HG03575 (cell line): ENCODE data around the gene SH2B3.
"Not testable (repeated sequence)": the region's sequence is repeated elsewhere in the genome, so short reads cannot be mapped to it uniquely, and the experiment has no call there.

Experiments
- ATAC-seq: cut with Tn5 transposase; IDR thresholded peaks from one replicate; pipeline ENCODE4 v1.9.1; 2021; ENCODE audit not compliant: unreplicated experiment, insufficient number of reproducible peaks, low FRiP score; ENCODE audit errors: extremely low read depth

SH2B3 gene

DNA sequence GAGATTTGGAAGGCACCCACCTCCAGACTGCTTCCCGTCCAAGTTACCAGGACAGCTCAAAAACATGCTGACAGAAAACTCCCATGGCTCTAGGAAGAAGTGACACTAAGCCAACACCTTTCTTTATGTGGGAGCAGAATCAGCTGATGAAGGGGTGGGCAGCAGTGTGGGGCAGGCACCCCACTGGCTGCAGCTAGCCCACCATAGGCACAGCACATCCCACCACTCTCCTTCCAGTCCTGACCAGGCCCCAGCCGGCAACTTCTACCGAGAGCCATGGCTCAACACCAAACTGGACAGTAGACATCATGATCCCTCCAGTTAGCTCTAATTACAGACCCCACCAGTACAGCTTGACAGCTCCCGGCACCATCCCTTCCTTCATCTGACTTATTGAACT is 45.0 kb downstream of the SH2B3 start:
- no peak for ATAC-seq

DNA sequence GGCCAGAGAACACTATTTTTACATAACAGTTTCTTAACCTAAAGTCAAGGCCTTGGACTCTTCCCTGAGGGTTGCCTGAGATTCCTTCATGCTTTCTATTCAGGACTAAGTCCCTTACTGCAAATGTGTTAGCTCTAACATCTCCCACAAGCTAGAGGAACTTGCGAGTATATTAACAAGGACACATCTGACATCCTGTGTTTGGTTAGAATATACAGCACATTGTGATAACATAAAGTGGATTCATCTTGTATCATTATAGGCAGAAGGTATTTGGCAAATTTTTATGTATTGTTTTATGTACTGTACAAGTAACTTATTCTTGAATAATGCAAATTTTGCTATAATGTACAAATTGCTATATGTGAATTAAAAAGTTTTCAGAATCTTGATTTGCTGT is 45.5 kb downstream of the SH2B3 start:
- no peak for ATAC-seq

DNA sequence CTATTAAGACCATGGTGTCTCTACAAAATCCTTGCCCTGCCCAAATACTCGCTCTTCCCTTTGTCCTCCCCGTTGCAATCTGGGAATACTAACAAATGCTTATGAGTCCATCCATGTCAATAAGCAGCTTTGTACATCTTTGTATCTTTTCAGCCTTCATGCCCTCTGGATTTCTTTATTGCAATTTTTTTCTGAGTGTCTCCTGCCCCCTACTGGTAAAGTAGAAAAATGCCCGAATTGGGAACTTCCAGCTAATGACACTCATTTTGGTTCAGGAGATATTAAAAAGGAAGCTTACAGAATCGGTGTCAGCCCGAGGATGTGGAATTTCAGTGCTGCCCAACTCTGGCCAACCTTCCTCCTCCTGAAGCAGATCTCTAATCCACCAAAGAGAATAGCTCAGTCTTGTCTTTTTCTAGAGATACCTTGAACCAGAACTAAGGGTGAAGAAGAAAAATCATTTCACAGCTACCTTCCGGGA is 46.0 kb downstream of the SH2B3 start:
- ATAC-seq, result no peak

DNA sequence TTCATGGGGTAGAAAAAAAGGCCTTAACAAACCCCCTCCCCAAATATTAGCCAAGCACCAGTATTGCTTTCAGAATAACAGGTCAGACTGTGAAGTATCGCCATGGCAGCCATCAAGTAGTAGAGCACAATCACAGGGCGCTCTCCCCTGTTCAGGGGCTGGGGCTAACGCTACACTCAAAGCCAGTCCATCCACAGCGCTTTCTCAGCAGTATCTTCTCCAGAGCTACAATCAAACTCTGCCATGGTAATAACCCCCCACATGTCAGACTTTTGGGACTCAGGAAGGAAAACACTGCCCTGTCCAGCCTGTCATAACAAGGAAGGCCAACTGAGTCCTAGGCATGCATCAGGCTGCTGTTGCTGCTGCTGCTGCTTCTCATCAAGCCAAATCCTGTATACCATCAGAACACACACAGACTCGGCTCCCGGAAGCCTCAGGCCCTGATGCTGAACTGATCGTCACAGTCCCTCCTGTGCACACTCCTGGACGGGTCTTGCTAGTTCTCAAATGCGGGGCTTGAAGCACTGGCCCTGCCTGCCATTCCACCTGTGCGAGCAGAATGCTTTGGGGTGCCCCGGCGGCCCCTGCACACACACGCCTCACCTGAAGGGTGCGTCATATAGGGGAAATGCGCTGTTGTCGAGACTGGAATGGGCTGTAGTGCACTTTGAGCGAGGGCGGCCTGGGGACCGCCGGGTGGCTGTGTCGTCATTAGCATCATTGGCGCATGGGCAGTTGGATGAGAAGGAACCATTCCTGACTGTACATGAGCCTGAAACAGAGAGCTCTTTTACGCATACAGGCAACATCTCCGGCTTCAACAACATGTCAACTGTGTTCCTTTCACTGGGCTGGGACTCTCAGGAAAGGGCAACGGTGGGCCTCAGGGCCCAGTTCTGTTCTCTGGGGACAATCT is 47.6 kb downstream of the SH2B3 start:
- ATAC-seq, result no peak

DNA sequence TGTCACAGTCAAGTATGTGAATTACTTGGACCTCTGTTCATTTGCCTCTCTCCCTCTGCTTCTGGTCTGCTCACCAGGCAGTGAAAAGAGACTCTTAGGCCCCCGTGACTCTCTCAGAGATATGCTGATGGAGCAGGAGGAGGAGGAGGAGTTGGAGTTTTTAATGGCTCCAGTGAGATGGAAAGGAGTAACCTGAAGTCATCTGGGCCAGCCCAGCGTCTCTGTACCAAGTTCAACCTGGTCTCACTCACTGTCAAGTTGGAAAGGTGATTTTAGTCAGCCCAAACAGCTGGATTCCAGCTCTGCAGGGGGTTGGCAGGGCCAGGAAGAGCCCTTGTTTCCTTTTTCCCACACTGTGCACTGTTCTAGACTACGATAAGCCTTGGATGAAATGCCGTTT is 48.6 kb downstream of the SH2B3 start:
- ATAC-seq, result no peak

GRCh38 chr12:111454716-111455447 is 49.2 kb downstream of the SH2B3 start:
- ATAC-seq, result no peak

- ATAC-seq, result no peak
These were observed 50.0 kb downstream of the SH2B3 start for GRCh38 chr12:111455448-111456320.

DNA sequence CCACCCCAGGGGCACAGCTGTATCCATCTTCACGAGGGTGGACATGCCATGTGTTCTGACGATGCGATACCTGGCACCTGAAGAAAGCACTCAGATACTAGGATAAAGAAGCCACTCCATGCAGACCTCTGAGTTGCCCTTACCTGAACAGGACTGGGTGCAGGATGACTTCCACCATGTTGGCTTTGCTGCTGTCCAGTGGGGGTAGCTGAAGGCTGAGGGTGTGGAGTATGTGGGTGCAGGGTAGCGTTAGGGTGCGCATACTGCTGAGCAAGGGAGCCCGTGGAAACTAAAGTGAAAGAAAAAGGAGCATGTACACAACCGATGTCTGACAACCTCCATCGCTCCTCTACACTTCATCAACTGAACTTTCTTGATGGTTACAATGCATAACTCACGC is 51.3 kb downstream of the SH2B3 start:
- no peak for ATAC-seq

DNA sequence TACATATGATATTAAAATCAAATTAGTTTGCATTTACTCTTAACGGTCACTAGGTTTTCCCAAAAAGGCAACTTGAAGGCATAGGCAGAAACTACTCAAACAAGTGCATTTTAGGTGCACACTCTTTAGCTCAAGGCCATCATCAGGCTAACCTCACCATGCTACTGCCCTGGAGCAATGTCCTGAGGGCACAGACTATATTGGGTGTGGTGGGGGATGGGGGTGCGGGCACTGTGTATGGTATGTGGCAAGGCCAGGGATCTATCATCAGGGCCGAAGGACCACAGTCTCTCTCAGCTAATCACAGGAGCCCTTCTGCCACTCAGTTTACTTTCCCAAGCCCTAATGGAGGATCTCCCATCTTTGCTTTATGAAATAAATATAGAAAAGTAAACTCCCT is 51.9 kb downstream of the SH2B3 start:
- no peak for ATAC-seq

DNA sequence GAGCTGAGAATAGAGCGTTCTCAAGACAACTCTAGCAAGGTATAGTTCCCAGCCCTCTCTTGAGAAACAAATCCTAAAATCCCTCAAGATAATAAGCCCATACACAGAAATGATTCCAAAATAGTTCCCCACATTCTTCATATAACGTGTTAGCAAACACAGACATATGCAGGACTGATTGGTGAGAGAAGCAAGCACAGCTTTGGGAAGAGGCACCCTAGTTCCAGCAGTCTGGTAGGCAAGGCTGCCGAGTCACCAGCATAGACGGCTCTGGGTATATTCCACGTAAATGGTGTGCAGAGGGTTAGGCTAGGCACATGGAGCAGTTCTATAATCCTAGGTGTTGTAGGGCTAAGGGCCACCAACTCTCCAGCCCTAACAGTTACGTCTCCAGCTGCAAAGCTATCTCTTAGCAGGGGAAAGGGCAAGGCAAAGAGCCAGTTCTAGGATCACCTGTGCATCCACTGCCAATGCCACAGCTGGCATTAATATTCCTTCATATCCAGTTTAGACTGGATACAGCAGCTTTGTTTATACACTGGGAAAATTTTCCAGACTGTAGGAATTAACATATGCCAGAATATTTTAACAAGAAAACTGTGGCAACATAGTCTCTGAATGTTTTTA is 52.9 kb downstream of the SH2B3 start:
- ATAC-seq, result no peak

GRCh38 chr12:111460111-111460510 is 54.4 kb downstream of the SH2B3 start:
- ATAC-seq, result not testable (repeated sequence)

DNA sequence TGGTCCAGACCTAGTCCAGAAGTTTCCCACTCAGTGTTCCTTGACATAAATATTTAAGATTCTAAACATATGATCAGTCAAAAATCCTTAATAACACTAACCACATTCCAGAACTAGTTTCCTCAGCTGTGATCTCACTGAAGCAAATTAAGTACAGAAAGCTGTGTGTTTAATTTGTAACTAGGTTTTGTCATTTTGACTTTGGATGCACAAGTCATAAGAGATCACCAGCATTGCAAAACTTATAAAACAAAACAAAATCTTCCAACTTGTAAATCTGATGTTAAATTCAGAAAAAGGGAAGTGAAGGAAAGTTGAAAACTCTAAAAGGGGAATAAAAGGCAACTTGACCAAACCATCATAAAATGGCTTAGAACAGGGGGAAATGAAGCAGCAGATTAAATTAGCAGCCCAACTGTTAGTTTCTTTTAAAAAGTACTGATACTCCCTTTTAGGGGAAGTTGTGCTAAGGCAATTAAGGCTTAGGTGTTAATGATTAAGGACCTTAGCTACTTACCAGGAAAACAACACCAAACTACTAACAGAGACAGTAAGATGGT is 56.6 kb downstream of the SH2B3 start:
- no peak for ATAC-seq

GRCh38 chr12:111467092-111467856 is 61.6 kb downstream of the SH2B3 start:
- ATAC-seq, result no peak

GRCh38 chr12:111467857-111468241 is 62.1 kb downstream of the SH2B3 start:
- ATAC-seq, result no peak

- ATAC-seq, result no peak
These were observed 63.7 kb downstream of the SH2B3 start for GRCh38 chr12:111469401-111469800.

DNA sequence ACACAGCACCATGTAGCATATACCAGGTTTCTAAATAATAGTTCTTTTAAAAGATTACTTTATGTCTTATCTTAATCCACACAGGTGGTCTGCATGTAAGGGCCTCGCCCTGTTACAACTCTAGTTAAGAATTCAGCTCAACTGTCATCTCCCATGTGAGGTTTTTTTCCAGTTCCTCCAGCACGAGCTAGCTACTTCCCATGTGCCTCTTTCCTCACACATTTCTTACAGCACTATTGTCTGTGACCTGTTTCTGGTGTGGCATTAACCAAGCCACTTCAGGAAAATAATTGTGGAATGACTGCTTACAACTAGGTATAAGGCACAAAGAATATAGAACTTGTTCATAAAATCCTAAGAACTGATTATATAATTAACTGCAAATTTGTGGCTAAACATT is 65.5 kb downstream of the SH2B3 start:
- ATAC-seq, result no peak

GRCh38 chr12:111482462-111482861 is 76.7 kb downstream of the SH2B3 start:
- no peak for ATAC-seq

DNA sequence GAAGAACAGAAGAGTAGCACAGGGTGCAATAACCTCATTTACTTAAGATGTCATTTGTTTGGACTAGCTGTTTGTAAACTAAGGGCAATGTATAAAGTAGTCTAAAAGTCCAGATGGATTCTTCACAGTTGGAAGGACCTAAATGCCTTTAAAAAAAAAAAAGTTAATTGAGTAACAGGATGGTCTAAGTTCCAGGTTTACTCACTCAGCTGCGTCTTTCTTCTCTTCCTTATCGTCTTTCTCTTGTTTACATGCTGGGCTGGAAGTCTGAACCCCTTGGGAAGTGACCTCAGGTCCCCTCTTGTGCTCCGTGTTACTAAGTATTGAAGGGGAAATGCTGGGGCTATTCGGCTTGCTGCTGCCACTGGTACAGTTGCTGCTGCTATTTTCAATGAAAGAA is 82.5 kb downstream of the SH2B3 start:
- ATAC-seq, result no peak
